ENCODE data around the gene TVP23A.
"Not testable (repeated sequence)": the region's sequence is repeated elsewhere in the genome, so short reads cannot be mapped to it uniquely, and the experiment has no call there.

The TVP23A gene

DNA sequence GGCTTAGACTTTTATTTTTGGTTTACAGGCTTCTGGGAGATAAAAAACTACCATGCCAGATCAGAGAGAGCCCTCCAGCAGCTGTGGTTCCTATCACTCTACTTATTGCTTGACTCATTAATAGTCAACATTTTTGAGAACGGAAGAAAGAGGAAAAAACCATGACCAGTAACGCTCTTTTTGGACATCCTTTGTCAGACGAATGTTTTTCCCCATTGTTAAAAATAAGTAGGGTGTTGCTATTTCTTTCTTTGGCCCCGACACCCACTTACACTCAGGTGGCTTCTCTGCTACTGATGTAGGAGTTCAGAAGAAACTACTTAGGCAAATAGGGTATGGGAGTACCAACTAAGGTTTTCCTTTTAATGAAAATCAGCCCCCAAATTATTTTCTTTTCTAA lies 27.5 kb downstream of the TVP23A start:
- DNase-seq = no peak

- not testable (repeated sequence) for DNase-seq
These were observed 30.0 kb downstream of the TVP23A start for GRCh38 chr16:10788630-10789029.

DNA sequence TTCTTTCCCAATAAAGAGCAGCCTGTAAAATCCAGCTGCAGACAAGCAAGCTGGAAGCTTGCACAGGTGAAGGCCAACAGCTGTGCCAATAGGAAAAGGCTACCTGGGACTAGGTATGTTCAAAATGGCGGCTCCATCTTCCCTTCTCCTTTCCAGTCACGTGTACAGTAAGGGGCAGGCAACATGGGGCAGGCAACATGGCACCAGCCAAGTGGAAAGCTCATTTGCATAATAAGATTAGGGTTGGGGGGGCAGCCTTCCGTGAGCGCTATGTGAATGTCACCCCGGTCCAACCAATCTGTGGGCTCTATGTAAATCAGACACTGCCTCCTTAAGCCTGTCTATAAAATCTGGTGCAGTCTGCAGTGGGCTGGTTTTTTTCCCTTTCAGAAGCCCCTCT lies 31.3 kb downstream of the TVP23A start:
- no peak for DNase-seq

- DNase-seq = no peak
These were observed 36.0 kb downstream of the TVP23A start for GRCh38 chr16:10782628-10783027.

GRCh38 chr16:10780628-10781027 lies 38.0 kb downstream of the TVP23A start:
- no peak for DNase-seq

DNA sequence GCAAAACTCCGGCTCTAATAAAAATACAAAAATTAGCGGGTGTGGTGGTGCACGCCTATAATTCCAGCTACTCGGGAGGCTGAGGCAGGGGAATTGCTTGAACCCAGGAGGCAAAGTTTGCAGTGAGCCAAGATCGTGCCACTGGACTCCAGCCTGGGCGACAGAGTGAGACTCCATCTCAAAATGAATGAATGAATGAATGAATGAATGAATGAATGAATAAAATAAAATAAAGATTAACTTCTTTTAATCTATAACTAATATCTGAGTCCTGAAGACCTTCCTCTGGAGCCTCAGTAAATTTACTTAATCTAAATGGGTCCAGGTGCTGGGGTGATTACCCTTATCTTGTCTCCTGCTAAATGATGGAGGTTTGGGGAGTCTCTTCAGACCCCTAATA lies 38.7 kb downstream of the TVP23A start:
- not testable (repeated sequence) for DNase-seq

- no peak for DNase-seq
These were observed 41.2 kb downstream of the TVP23A start for GRCh38 chr16:10777356-10777755.

DNA sequence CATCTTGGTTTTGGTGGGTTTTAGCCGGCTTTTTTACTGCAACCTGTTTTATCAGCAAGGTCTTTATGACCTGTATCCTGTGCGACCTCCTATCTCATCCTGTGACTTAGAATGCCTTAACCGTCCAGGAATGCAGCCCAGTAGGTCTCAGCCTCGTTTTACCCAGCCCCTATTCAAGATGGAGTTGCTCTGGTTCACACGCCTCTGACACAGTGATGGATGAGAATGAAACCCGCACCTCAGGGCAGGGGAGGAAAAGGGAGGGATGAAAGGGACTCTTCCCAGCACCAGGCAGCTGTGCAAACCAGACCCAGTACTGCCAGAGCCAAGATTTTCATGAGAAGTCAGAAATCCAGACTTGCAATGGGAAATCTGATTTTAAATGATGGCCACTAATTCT lies 41.7 kb downstream of the TVP23A start:
- not testable (repeated sequence) for DNase-seq

GRCh38 chr16:10776280-10776679 lies 42.3 kb downstream of the TVP23A start:
- no peak for DNase-seq

DNA sequence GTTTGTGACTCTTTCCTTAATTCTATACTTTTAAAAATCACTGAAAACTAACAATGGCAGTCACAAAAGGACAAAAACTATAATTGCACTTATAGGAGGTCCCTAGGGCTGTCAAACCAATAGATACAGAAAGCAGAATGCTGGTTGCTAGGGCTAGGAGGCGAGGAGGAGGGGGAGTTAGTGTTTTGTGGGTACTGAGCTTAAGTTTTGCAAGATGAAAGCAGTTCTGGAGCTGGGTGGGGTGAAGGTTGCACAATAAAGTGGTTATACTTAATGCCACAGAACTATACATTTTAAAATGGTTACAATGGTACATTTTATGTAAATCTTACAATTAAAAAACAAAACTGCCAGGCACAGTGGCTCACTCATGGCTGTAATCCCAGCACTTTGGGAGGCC lies 47.7 kb downstream of the TVP23A start:
- DNase-seq = no peak

- no peak for DNase-seq
These were observed 49.2 kb downstream of the TVP23A start for GRCh38 chr16:10769381-10769780.

GRCh38 chr16:10767127-10767526 lies 51.5 kb downstream of the TVP23A start:
- no peak for DNase-seq

GRCh38 chr16:10765772-10766171 lies 52.8 kb downstream of the TVP23A start:
- no peak for DNase-seq

DNA sequence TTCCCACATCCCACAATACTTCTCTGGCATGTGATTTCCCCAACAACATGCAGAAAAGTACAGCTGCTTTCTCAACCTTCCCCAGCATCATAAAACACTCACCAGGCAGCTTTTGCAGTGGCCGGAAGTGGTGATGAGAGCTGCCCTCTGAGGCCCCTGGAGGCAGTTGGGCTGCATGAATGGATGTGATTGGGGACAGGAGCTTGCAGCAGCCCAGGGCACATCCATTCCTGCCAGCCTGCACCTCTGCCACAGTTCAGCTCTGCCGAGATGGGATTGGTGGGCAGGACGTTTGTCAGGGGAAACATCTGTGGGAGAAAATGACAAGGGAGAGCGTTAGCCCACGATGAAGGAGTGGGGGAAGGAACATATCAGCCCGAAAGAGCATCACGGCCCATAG lies 55.1 kb downstream of the TVP23A start:
- DNase-seq = no peak

- DNase-seq = no peak
These were observed 56.1 kb downstream of the TVP23A start for GRCh38 chr16:10762336-10763016.

DNA sequence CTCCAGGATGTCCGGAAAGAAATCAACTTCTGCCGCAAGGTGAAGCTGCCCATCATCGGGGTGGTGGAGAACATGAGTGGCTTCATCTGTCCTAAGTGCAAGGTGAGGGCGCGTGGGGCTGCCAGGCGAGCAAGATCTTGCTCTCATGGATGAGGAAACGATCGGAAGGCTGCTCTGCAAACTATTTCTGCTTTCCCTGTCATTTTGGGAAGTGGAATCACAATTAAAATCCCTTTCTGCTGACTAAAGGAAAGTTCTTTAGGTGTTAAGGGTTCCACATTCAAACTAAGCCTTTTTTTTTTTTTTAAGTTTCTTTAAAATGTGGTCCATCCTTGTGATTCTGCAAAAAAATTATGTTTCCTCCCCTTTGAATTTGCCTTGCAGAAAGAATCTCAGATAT lies 57.2 kb downstream of the TVP23A start:
- no peak for DNase-seq

- DNase-seq = no peak
These were observed 57.7 kb downstream of the TVP23A start for GRCh38 chr16:10760858-10761257.

- no peak for DNase-seq
These were observed 62.0 kb downstream of the TVP23A start for GRCh38 chr16:10756574-10756973.

- DNase-seq = no peak
These were observed 63.7 kb downstream of the TVP23A start for GRCh38 chr16:10754941-10755340.

GRCh38 chr16:10753670-10754069 lies 64.9 kb downstream of the TVP23A start:
- no peak for DNase-seq

DNA sequence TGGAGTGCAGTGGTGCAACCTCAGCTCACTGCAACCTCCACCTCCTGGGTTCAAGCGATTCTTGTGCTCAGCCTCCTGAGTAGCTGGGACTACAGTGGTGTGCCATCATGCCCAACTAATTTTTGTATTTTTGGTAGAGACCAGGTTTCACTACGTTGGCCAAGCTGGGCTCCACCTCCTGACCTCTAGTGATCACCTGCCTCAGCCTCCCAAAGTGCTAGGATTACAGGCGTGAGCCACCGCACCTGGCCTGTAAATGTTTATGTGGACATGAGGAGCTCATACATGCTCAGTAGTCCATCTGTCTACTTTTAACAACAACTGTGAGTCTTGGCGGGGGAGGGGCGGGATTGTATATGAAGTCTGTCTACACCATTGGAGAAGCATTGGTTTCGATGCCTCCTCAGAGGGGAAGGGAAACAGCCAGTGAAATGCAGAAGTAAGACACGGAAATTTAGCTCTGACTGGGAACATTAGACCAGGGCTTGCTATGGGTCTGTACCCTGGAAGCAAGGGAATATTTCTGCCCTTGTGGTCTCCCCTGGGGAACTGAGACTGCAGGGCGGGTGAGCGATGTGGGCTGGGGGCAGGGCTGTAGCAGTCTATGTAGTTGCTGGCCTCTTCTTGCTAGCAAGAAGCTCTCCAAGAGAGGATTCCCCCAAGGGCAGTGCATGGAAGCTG lies 65.6 kb downstream of the TVP23A start:
- no peak for DNase-seq

DNA sequence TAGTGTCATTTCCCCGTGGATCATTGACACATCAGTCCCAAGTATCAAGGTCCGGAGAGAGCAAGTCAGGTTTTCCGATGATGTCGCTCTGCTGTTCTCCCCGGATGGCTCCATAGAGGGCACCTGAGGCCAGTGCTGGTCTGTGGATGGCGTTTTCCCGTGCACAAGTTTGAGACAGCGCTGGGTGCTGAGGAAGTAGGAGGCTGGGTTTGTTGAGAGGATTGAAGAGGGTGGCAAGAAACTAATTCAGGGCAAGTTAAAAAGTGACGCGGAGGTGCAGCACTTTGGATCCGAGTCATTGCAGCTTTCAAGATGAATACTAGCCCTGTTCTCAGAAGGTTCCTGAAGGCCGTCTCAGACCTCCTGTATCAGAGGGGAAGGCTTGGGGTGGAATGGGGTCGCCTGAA lies 67.3 kb downstream of the TVP23A start:
- DNase-seq = no peak

DNA sequence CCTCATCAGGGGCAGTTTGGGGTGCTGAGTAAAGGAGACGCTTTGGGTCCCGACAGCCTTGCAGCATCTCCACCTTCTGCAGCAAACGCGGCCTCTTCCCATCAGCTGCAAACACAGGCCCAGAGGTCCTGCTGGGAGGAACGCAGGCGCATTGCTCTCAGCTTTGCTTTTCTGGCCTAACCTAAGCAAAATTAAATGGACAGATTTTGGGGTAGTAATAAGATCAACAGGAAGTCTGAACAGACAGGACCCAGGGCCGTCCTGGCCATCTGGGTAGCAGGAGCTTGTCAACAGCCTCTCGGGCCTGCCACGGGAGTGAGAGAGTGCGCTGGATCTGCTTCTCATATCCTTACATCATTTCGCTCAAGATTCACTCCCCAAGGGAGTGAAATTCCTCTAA lies 67.8 kb downstream of the TVP23A start:
- no peak for DNase-seq

DNA sequence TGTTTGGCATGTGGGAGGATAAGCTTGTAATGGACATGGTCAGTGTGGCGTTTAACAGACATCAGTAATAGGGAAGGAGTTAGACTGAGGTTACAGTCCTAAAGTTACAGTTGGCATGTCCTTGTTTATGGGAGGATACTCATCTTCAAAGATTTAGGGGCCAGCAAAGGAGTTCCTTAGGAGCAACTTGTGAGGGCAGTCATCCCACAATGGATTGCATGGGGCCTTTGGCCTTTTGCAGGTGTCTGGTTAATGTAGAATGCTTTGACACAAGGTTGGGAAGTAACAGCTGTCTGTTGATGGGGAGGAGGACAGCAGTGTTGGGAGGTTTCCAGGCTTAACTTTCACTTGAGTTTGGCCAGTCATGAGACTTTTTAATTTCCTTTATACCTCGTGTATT lies 72.8 kb downstream of the TVP23A start:
- DNase-seq = no peak

Data from activated CD4-positive, CD25-positive, alpha-beta regulatory T cell (primary cell).